Measurements from ENCODE around the gene SRGAP2B.
"Not testable (repeated sequence)": the region's sequence is repeated elsewhere in the genome, so short reads cannot be mapped to it uniquely, and the experiment has no call there.

SRGAP2B gene

GRCh38 chr1:144992915-144993314 is 102.2 kb downstream of the SRGAP2B start:
- DNase-seq = not testable (repeated sequence)

- DNase-seq = not testable (repeated sequence)
These were observed 104.5 kb downstream of the SRGAP2B start for GRCh38 chr1:144990611-144991010.

- not testable (repeated sequence) for DNase-seq
These were observed 108.0 kb downstream of the SRGAP2B start for GRCh38 chr1:144987131-144987530.

- DNase-seq = not testable (repeated sequence)
These were observed 108.8 kb downstream of the SRGAP2B start for GRCh38 chr1:144986171-144986860.

GRCh38 chr1:144985550-144986170 is 109.5 kb downstream of the SRGAP2B start:
- not testable (repeated sequence) for DNase-seq

- DNase-seq = not testable (repeated sequence)
These were observed 112.2 kb downstream of the SRGAP2B start for GRCh38 chr1:144982802-144983525.

GRCh38 chr1:144981157-144981556 is 114.0 kb downstream of the SRGAP2B start:
- not testable (repeated sequence) for DNase-seq

- not testable (repeated sequence) for DNase-seq
These were observed 115.0 kb downstream of the SRGAP2B start for GRCh38 chr1:144979960-144980595.

- not testable (repeated sequence) for DNase-seq
These were observed 117.3 kb downstream of the SRGAP2B start for GRCh38 chr1:144977856-144978255.

GRCh38 chr1:144971936-144972335 is 123.2 kb downstream of the SRGAP2B start:
- DNase-seq = not testable (repeated sequence)

- not testable (repeated sequence) for DNase-seq
These were observed 128.6 kb downstream of the SRGAP2B start for GRCh38 chr1:144966488-144966887.

GRCh38 chr1:144964765-144965164 is 130.4 kb downstream of the SRGAP2B start:
- not testable (repeated sequence) for DNase-seq

GRCh38 chr1:144964186-144964585 is 130.9 kb downstream of the SRGAP2B start:
- not testable (repeated sequence) for DNase-seq

- DNase-seq = not testable (repeated sequence)
These were observed 131.6 kb downstream of the SRGAP2B start for GRCh38 chr1:144963571-144963970.

GRCh38 chr1:144961604-144962583 is 133.2 kb downstream of the SRGAP2B start:
- not testable (repeated sequence) for DNase-seq

- not testable (repeated sequence) for DNase-seq
These were observed 134.1 kb downstream of the SRGAP2B start for GRCh38 chr1:144960929-144961488.

- DNase-seq = not testable (repeated sequence)
These were observed 146.7 kb downstream of the SRGAP2B start for GRCh38 chr1:144948390-144948789.

- not testable (repeated sequence) for DNase-seq
These were observed 147.6 kb downstream of the SRGAP2B start for GRCh38 chr1:144947495-144947894.

- DNase-seq = not testable (repeated sequence)
These were observed 148.3 kb downstream of the SRGAP2B start for GRCh38 chr1:144946525-144947480.

GRCh38 chr1:144941710-144942109 is 153.4 kb downstream of the SRGAP2B start:
- not testable (repeated sequence) for DNase-seq
